Panc1 (cell line): ENCODE measurements around the gene HNRNPU.

ENCODE experiments used
- POLR2AphosphoS5 ChIP-seq: IDR thresholded peaks from 2 replicates; pipeline ENCODE4 v1.6.1; 2012; ENCODE audit warnings: mild to moderate bottlenecking, low read depth, low read length, moderate library complexity
- SIN3A ChIP-seq: IDR thresholded peaks from 2 replicates; pipeline ENCODE4 v1.6.1; 2012; ENCODE audit warnings: low read depth, mild to moderate bottlenecking, low read length, moderate library complexity, borderline replicate concordance; ENCODE audit not compliant: insufficient read depth
- TF ChIP-seq, protein P1 (sequence below): fragments of 450-650 bp; IDR thresholded peaks from 2 replicates; pipeline ENCODE4 v1.5.1; 2017; ENCODE audit warnings: mild to moderate bottlenecking

DNA sequence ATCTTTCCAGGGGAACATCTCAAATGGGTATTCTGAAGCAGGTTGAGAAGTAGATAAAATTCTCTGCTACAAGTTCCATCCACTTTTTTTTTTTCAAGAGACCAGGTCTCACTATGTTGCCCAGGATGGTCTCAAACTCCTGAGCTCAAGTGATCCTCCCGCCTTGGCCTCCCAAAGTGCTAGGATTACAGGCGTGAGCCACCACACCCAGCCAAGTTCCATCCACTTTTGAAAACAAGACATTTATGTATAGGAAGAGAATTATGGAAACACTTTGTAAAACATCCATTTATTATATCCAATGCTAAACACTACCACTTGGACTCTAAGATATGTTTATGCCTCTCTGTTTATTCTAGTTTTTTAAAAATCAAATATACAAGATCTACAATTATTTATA, 13.4 kb downstream of the HNRNPU start:
- TF ChIP-seq POLR2AphosphoS5: no peak
- TF ChIP-seq, protein P1, sequence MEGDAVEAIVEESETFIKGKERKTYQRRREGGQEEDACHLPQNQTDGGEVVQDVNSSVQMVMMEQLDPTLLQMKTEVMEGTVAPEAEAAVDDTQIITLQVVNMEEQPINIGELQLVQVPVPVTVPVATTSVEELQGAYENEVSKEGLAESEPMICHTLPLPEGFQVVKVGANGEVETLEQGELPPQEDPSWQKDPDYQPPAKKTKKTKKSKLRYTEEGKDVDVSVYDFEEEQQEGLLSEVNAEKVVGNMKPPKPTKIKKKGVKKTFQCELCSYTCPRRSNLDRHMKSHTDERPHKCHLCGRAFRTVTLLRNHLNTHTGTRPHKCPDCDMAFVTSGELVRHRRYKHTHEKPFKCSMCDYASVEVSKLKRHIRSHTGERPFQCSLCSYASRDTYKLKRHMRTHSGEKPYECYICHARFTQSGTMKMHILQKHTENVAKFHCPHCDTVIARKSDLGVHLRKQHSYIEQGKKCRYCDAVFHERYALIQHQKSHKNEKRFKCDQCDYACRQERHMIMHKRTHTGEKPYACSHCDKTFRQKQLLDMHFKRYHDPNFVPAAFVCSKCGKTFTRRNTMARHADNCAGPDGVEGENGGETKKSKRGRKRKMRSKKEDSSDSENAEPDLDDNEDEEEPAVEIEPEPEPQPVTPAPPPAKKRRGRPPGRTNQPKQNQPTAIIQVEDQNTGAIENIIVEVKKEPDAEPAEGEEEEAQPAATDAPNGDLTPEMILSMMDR: no peak
- no peak for TF ChIP-seq SIN3A
